ENCODE data around the gene COL6A5.
"Not testable (repeated sequence)": the region's sequence is repeated elsewhere in the genome, so short reads cannot be mapped to it uniquely, and the experiment has no call there.

The COL6A5 gene

GRCh38 chr3:130389743-130390478, 44.4 kb downstream of the COL6A5 start:
- DNase-seq, result no peak

- no peak for DNase-seq
These were observed 46.8 kb downstream of the COL6A5 start for GRCh38 chr3:130392266-130392665.

- no peak for DNase-seq
These were observed 48.1 kb downstream of the COL6A5 start for GRCh38 chr3:130393594-130393993.

GRCh38 chr3:130395331-130395730, 49.9 kb downstream of the COL6A5 start:
- DNase-seq, result no peak

- DNase-seq, result no peak
These were observed 50.4 kb downstream of the COL6A5 start for GRCh38 chr3:130395916-130396315.

GRCh38 chr3:130404401-130404800, 58.9 kb downstream of the COL6A5 start:
- DNase-seq, result no peak

GRCh38 chr3:130405956-130406355, 60.5 kb downstream of the COL6A5 start:
- no peak for DNase-seq

GRCh38 chr3:130408253-130408652, 62.8 kb downstream of the COL6A5 start:
- not testable (repeated sequence) for DNase-seq

- DNase-seq, result no peak
These were observed 65.8 kb downstream of the COL6A5 start for GRCh38 chr3:130411320-130411719.

- no peak for DNase-seq
These were observed 67.6 kb downstream of the COL6A5 start for GRCh38 chr3:130412991-130413560.

GRCh38 chr3:130414457-130414856, 69.0 kb downstream of the COL6A5 start:
- no peak for DNase-seq

- DNase-seq, result no peak
These were observed 75.0 kb downstream of the COL6A5 start for GRCh38 chr3:130420466-130420865.

GRCh38 chr3:130423064-130423463, 77.6 kb downstream of the COL6A5 start:
- DNase-seq, result no peak

- DNase-seq, result no peak
These were observed 79.4 kb downstream of the COL6A5 start for GRCh38 chr3:130424837-130425236.

GRCh38 chr3:130425484-130425883, 80.0 kb downstream of the COL6A5 start:
- no peak for DNase-seq

GRCh38 chr3:130426206-130426605, 80.7 kb downstream of the COL6A5 start:
- DNase-seq, result no peak

GRCh38 chr3:130428871-130429712, 83.6 kb downstream of the COL6A5 start:
- DNase-seq, result no peak

- no peak for DNase-seq
These were observed 84.2 kb downstream of the COL6A5 start for GRCh38 chr3:130429713-130430023.

GRCh38 chr3:130430266-130430665, 84.8 kb downstream of the COL6A5 start:
- no peak for DNase-seq

GRCh38 chr3:130432086-130432485, 86.6 kb downstream of the COL6A5 start:
- DNase-seq, result not testable (repeated sequence)

GRCh38 chr3:130433306-130433705, 87.8 kb downstream of the COL6A5 start:
- DNase-seq, result no peak

- DNase-seq, result no peak
These were observed 96.8 kb downstream of the COL6A5 start for GRCh38 chr3:130442284-130442683.

GRCh38 chr3:130446840-130447239, 101.4 kb downstream of the COL6A5 start:
- not testable (repeated sequence) for DNase-seq

GRCh38 chr3:130448155-130448554, 102.7 kb downstream of the COL6A5 start:
- not testable (repeated sequence) for DNase-seq

Data from activated CD4-positive, alpha-beta T cell treated with anti-CD3 and anti-CD28 coated beads, Interleukin-2, Interleukin-6, amounts not matched to agents 100 ng/mL and 50 ng/mL, durations not matched to agents 16 hours and 8 hours (primary cell).